ENCODE results near the gene SF1.

DNA sequence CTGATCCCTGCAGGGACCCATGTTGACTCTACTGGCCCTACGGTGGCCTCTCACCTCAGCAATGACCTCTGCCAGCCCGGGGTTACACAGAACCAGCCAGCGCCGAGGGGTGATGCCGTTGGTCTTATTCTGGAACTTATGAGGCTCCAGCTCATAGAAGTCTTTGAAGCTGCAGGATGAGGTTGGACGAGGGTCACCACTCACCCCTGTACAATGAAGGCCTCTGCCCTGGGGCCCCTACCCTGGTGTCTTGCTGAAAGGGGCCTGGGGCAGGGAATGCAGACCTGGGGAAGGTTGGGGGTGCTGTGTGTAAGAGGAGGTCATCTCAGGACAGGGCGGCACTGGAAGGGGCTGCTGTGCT lies 25.3 kb downstream of the SF1 start:
- TF ChIP-seq, protein P1, sequence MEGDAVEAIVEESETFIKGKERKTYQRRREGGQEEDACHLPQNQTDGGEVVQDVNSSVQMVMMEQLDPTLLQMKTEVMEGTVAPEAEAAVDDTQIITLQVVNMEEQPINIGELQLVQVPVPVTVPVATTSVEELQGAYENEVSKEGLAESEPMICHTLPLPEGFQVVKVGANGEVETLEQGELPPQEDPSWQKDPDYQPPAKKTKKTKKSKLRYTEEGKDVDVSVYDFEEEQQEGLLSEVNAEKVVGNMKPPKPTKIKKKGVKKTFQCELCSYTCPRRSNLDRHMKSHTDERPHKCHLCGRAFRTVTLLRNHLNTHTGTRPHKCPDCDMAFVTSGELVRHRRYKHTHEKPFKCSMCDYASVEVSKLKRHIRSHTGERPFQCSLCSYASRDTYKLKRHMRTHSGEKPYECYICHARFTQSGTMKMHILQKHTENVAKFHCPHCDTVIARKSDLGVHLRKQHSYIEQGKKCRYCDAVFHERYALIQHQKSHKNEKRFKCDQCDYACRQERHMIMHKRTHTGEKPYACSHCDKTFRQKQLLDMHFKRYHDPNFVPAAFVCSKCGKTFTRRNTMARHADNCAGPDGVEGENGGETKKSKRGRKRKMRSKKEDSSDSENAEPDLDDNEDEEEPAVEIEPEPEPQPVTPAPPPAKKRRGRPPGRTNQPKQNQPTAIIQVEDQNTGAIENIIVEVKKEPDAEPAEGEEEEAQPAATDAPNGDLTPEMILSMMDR (IDR thresholded peaks at IDR 0.05; ENCODE audit: poor library complexity) = no peak
- TF ChIP-seq EZH2phosphoT487 (IDR thresholded peaks at IDR 0.05; ENCODE audit: low read depth, severe bottlenecking, unreplicated experiment) = no peak
- TF ChIP-seq EZH2 (IDR thresholded peaks at IDR 0.05; ENCODE audit: borderline replicate concordance) = no peak
